Lower lobe of right lung (tissue), 2 donors: ENCODE data around the gene PPP1CC. TPM values are rescaled to one million over a fixed set of nuclear protein-coding genes. Genes with fewer than 3 reads are reported as not detected.

Experiments used
- ATAC-seq, 2 donors: fragments of 200-7000 bp; cut with Tn5 transposase; one replicate each; pipeline ENCODE4 v1.9.1; 2020 to 2022; ENCODE audit warnings: mild to moderate bottlenecking in 2 of 2, moderate library complexity in 2 of 2
- DNase-seq: peaks from one replicate; pipeline ENCODE4 v3.0.0-alpha.2; 2020
- H3K27ac ChIP-seq: fragments of 200-600 bp; one replicate; pipeline ENCODE4 v1.8.0; 2022
- H3K27me3 ChIP-seq: fragments of 200-600 bp; one replicate; pipeline ENCODE4 v1.8.0; 2022; ENCODE audit warnings: low read depth
- H3K36me3 ChIP-seq: fragments of 200-600 bp; one replicate; pipeline ENCODE4 v1.8.0; 2022; ENCODE audit warnings: mild to moderate bottlenecking
- H3K4me1 ChIP-seq: fragments of 200-600 bp; one replicate; pipeline ENCODE4 v1.8.0; 2022
- H3K4me3 ChIP-seq: fragments of 200-600 bp; one replicate; pipeline ENCODE4 v1.8.0; 2022; ENCODE audit warnings: mild to moderate bottlenecking
- H3K9me3 ChIP-seq: fragments of 200-600 bp; one replicate; pipeline ENCODE4 v1.8.0; 2022
- CTCF ChIP-seq: fragments of 200-600 bp; IDR thresholded peaks from one replicate; pipeline ENCODE4 v1.8.0; 2022; ENCODE audit warnings: antibody characterized with exemption, mild to moderate bottlenecking
- intact Hi-C: fragments of 100-400 bp; cut with DNase I; formaldehyde crosslinking; loops from one replicate; pipeline ENCODE4 v1.11.0; 2022
- total RNA-seq: library from RNA; stranded (reverse); fragmentation: NEBNext Ultra II Directional; extraction: Animal tissue kit (Norgen Biotek cat#: 25700); gene quantifications from one replicate; pipeline ENCODE4 v1.2.1, GENCODE V29; 2021
- donor health status: DM: no; HTN: yes; CAD: no; lungs with severe emphysema.

PPP1CC gene
- total RNA-seq, 1 donor from 2014 or later, result 97.8 TPM

- no peaks in the 10 kb centered on the region for H3K9me3 ChIP-seq
- ATAC-seq (no peak), DNase-seq (no peak)
- intact Hi-C loops, result no loop called here
- peak overlapping the region; percentile 84 for H3K27ac ChIP-seq
- H3K36me3 ChIP-seq, result no peaks in the 10 kb centered on the region
- TF ChIP-seq CTCF, result no peak
- H3K4me3 ChIP-seq, result peak overlapping the region; percentile 80
- H3K27me3 ChIP-seq, result no peaks in the 10 kb centered on the region
- H3K4me1 ChIP-seq, result peaks cover 26% of the 10 kb centered on the region
Measured at GRCh38 chr12:110690127-110690430, 52.6 kb downstream of the PPP1CC start.

GRCh38 chr12:110689281-110690126 lies 53.2 kb downstream of the PPP1CC start:
- H3K27ac ChIP-seq, result peak overlapping the region; percentile 84
- TF ChIP-seq CTCF, result no peak
- peak; percentile 71 to 73 for ATAC-seq
- H3K9me3 ChIP-seq, result no peaks in the 10 kb centered on the region
- DNase-seq, result peak; percentile 78
- H3K27me3 ChIP-seq, result no peaks in the 10 kb centered on the region
- H3K4me1 ChIP-seq, result peaks cover 26% of the 10 kb centered on the region
- peak overlapping the region; percentile 80 for H3K4me3 ChIP-seq
- intact Hi-C loops, result no loop called here
- no peaks in the 10 kb centered on the region for H3K36me3 ChIP-seq

GRCh38 chr12:110688446-110689280 lies 54.0 kb downstream of the PPP1CC start, which contains the start of gene HVCN1:
Gene HVCN1, minus strand, starts transcription at chr12:110689115. Its CDS starts 5,870 bp downstream, at chr12:110683245.
- no peak for TF ChIP-seq CTCF
- DNase-seq (peak; percentile 80), ATAC-seq (peak; percentile 87 to 88)
- Histone ChIP-seq H3K36me3 (no peaks in the 10 kb centered on the region), H3K27me3 (no peaks in the 10 kb centered on the region), H3K27ac (peak within 1 kb of the TSS; percentile 84), H3K9me3 (no peaks in the 10 kb centered on the region), H3K4me1 (peaks cover 26% of the 10 kb centered on the region), H3K4me3 (peak within 1 kb of the TSS; percentile 80)
- intact Hi-C loops, result no loop called here

GRCh38 chr12:110687396-110688169 lies 55.1 kb downstream of the PPP1CC start:
- peaks cover 26% of the 10 kb centered on the region for H3K4me1 ChIP-seq
- peak overlapping the region; percentile 80 for H3K4me3 ChIP-seq
- no peaks in the 10 kb centered on the region for H3K36me3 ChIP-seq
- intact Hi-C loops, result no loop called here
- no peaks in the 10 kb centered on the region for H3K9me3 ChIP-seq
- no peaks in the 10 kb centered on the region for H3K27me3 ChIP-seq
- DNase-seq (no peak), ATAC-seq (peak in 1 of 2 donors; percentile 3)
- no peak overlapping the region for H3K27ac ChIP-seq
- no peak for TF ChIP-seq CTCF

GRCh38 chr12:110686294-110686903 lies 56.3 kb downstream of the PPP1CC start:
- no peak overlapping the region for H3K4me3 ChIP-seq
- peaks cover 26% of the 10 kb centered on the region for H3K4me1 ChIP-seq
- H3K9me3 ChIP-seq, result no peaks in the 10 kb centered on the region
- DNase-seq (no peak), ATAC-seq (no peak)
- H3K36me3 ChIP-seq, result no peaks in the 10 kb centered on the region
- H3K27me3 ChIP-seq, result no peaks in the 10 kb centered on the region
- intact Hi-C loops, result no loop called here
- no peak for TF ChIP-seq CTCF
- H3K27ac ChIP-seq, result no peak overlapping the region
